AG08396 (cell line): ENCODE measurements around the gene TAS2R20.
"Not testable (repeated sequence)": the region's sequence is repeated elsewhere in the genome, so short reads cannot be mapped to it uniquely, and the experiment has no call there.

Source experiments
- DNase-seq: peaks from one replicate; pipeline ENCODE4 v3.0.0; 2012; ENCODE audit warnings: low spot score, mixed read lengths

Gene TAS2R20

DNA sequence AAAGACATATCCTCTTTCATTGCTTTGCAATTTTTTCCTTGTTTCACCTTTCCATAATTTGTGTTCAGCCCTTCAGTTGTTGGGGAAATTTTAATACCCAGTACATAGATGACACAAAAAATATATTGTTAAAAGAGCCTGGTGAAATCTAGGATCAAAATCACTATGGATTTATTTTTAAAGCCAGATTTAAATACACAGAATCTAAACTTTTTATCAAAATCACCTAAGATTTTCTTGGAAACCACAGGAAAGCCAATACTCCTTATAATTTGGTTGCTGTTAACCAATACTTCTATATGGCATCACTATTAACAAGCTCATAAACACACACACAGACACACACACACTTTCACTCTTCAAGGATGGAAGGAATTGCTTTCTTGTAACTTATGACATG, at the start of gene TAS2R20:
TSS of gene TAS2R20 (minus strand) at position 101 of the 400 bp plus-strand sequence. CDS start 429 bp downstream, outside the sequence.
- DNase-seq, result no peak

GRCh38 chr12:11041366-11041765, 43.3 kb upstream of the TAS2R20 start:
- DNase-seq, result not testable (repeated sequence)

DNA sequence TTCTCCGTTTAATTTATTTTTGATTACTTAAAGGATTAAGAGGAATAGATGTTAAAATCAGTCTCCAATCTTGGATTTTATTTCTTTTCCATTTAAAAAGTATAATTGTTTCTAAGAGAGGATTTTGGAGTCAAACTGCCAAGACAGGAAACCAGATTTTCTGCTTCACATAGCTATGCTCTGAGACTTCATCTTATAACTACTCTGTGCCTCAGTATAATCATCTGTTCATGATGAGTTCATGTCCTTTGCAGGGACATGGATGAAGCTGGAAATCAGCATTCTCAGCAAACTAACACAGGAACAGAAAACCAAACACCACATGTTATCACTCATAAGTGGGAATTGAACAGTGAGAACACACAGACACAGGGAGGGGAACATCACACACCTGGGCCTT, 42.1 kb upstream of the TAS2R20 start:
- DNase-seq, result no peak

DNA sequence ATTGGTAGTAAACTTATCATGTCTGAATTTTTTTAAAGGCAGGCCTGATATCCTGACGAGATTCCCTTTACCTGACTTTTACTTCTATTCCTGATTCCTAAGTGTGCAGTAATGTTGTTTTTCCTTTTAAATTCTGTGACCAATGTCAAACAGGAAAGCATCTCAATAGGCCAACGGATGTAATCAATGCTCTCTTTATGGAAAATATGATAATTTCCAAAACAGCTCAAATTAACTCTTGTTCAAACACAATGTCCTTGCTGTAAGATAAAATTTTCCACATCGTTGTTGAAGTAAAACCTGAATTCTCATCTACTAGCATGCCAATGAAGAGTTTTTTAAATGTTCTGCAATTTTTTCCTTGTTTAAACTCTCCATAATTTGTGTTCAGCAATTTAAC, 41.1 kb upstream of the TAS2R20 start:
- DNase-seq, result no peak

DNA sequence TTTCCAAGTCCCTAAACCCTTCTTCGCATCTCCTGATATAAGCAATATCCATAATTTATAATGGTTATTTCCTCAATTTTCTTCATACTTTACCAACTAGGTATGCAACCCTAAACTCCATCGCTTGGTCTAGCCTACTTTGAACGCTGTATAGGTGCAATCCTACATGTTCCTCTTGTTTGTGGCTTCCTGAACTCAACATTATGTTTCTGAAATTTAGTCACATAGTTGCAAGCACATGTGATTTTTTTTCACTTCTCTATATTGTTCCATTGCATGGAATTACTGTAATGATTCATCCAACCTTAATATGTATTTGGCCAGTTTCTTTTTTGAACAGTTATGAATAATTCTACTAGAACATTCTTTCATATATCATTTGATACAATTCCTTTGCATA, 35.9 kb upstream of the TAS2R20 start:
- not testable (repeated sequence) for DNase-seq

GRCh38 chr12:11031307-11031706, 33.2 kb upstream of the TAS2R20 start, which contains the start of gene TAS2R31:
Gene TAS2R31 (minus strand): TSS chr12:11031407. CDS start chr12:11031335, 72 bp downstream.
- DNase-seq, result no peak

GRCh38 chr12:11026118-11026517, 28.0 kb upstream of the TAS2R20 start:
- no peak for DNase-seq

- no peak for DNase-seq
Measured at GRCh38 chr12:11023387-11023786, 25.3 kb upstream of the TAS2R20 start.

DNA sequence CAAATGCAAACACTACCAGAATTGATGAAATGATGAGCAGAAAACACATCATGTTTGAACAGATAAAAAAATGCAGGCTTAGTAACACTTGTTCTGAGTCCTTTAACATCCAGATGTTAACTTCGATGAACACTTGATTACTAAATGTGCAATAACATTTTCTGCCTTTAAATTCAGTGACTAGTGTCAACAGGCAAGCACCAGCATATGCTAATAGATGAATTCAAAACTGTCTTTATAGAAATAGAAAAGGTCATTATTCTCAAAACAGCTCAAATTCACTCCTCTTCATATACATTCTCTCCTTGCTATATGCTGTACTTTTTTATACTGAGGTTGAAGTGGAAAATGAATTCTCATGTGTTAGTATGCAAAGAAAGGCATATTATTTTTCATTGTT, 24.4 kb upstream of the TAS2R20 start, which contains the start of gene TAS2R19:
TSS of gene TAS2R19 (minus strand) at position 101 of the 400 bp plus-strand sequence. CDS start at position 52, 49 bp downstream.
- no peak for DNase-seq

GRCh38 chr12:11016937-11017336, 18.8 kb upstream of the TAS2R20 start:
- no peak for DNase-seq

GRCh38 chr12:11015775-11016430, 17.8 kb upstream of the TAS2R20 start:
- DNase-seq, result no peak

DNA sequence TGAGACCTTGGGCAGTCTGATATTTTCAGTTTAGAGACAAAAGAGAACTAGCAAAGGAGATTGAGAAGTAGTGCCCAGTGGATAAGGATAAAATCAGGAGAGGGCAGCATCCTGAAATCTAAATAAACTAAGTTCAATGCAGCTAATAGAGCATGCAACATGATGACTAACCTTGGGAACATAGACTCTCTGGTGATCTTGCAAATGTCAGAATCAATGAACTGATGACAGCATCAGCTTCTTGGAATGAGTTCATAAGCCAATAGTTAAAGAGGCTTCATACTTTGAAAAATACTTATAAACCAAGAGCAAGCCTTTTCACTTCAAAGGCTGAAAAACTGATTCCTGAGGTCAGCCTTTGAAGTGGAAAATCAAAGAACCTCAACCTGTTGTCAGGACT, 16.1 kb upstream of the TAS2R20 start:
- no peak for DNase-seq

DNA sequence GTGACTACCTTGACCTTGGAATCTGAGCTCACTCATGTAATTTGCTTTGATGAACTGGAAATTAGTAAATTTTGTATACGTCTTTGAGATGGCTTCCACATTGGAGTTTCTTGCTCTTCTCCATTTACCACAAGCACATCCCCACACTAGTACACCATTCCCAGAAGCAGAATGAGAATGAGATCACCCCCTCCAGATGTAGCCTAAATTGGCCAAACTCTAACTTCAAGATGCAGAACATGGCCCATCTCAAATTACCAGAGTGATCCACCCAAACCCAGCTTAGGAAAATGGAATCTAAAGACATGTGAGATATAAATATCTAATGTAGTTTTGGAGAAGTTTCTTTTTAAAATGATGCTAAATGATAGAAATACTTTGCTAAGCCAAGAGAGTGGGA, 9.5 kb upstream of the TAS2R20 start:
- no peak for DNase-seq

GRCh38 chr12:10994307-10994706, 3.8 kb downstream of the TAS2R20 start:
- DNase-seq, result no peak

DNA sequence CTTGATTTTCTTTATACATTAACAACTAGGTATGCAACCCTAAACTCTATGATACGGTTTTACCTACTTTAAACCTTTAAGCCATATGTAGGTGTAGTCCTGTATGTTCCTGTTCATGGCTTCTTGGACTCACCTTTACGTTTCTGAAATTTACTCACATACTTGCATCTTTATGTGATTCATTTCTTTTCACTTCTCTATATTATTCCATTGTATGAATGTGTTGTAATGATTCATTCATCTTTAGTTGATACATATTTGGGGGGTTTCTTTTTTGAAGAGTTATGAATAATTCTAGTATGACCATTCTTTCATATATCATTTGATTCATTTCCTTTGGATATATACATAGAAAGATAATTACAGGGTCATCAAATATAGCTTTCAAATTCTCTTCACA, 9.0 kb downstream of the TAS2R20 start:
- DNase-seq, result no peak

DNA sequence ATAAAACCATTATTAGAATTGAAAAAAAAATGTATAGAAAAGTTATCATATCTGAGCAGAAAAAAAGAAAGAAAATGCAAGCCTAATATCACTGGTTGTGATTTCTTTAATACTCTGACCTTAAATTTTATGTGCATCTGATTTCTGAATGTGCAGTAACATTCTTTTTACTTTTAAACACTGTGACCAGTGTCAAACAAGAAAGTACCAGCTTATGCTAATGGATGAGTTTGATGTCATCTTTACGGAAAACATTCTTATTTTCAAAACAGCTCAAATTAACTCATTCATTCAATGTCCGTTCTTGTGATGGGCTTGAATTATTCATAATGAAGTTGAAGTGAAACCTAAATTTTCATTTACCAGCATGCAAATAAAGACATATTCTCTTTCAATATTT, 11.3 kb downstream of the TAS2R20 start, which contains the start of gene TAS2R50:
TSS of gene TAS2R50 (minus strand) at position 101 of the 400 bp plus-strand sequence. CDS start at position 49, 52 bp downstream.
- DNase-seq, result no peak

GRCh38 chr12:10982244-10982643, 15.9 kb downstream of the TAS2R20 start:
- no peak for DNase-seq

- DNase-seq, result no peak
Measured at GRCh38 chr12:10974965-10975364, 23.1 kb downstream of the TAS2R20 start.

- peak; percentile 45 for DNase-seq
Measured at GRCh38 chr12:10968765-10969456, 29.2 kb downstream of the TAS2R20 start.

DNA sequence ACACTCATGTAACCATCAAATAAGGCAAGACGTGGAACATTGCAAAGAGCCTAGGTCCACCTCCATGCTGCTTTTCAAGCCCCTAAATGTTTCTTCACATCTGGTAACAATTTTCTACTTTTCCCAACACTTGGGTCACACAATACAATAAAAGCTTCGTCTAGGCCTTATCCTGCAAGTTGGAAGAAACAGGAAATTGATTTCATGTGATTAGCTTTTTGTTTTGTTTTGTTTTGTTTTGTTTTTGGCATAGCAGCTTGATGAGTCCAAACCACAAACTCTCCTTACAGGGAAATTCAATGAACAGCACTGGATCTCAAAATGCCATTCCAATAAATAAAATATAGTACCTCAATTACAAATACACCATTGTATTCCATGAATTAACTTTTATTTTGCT, 30.7 kb downstream of the TAS2R20 start:
- peak; percentile 47 for DNase-seq

DNA sequence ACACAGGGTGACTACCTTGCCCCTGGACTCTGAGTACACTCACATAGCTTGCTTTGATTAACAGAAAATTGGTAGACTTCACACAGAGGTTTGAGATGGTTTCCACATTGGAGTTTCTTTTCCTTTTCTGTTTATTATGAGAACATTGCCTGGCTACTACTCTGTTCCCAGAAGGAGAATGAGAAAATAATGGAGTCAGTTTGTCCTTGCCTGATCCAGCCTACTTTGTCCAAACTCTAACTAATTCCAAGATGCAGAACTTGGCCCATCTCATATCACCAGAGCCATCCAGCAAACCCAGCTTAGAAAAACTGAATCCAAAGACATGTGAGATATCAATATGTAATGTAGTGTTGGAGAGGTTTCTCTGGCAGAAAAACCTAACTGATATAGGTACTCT, 31.8 kb downstream of the TAS2R20 start:
- DNase-seq, result no peak

- no peak for DNase-seq
Measured at GRCh38 chr12:10965476-10965875, 32.6 kb downstream of the TAS2R20 start.

DNA sequence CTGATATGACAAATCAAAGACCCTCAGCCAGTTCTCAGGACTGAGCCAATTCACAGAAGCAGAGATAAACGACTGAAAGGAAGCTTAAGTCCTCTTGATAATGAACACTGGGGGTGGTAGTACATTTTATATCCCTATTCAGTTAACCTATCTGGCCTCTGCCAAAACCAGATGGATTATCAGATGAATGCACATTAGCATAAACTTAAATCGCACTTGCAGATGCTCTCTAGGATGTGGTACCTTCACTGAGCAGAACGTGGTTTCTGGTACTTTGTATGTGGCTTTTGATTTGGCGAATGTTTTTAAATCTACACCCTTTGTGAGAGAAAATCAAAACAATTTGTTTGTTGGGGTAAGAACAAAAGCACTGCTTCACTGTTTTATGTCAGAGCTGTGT, 37.9 kb downstream of the TAS2R20 start:
- DNase-seq, result no peak
